Astrocyte (in vitro differentiated cells and primary cell): ENCODE data around the gene SMARCD2.

Experiments used
- EZH2 ChIP-seq: IDR thresholded peaks from 2 replicates; pipeline ENCODE4 v1.6.1; 2012; ENCODE audit warnings: mild to moderate bottlenecking, low read length, inconsistent platforms; ENCODE audit not compliant: insufficient read depth
- TF ChIP-seq, protein P1 (sequence below): IDR thresholded peaks from 2 replicates; pipeline ENCODE4 v1.5.1; 2011; ENCODE audit warnings: low read depth, mild to moderate bottlenecking, inconsistent platforms, low read length, moderate library complexity; ENCODE audit not compliant: insufficient read depth

GRCh38 chr17:63790057-63790456, 52.4 kb downstream of the SMARCD2 start:
- TF ChIP-seq, protein P1, sequence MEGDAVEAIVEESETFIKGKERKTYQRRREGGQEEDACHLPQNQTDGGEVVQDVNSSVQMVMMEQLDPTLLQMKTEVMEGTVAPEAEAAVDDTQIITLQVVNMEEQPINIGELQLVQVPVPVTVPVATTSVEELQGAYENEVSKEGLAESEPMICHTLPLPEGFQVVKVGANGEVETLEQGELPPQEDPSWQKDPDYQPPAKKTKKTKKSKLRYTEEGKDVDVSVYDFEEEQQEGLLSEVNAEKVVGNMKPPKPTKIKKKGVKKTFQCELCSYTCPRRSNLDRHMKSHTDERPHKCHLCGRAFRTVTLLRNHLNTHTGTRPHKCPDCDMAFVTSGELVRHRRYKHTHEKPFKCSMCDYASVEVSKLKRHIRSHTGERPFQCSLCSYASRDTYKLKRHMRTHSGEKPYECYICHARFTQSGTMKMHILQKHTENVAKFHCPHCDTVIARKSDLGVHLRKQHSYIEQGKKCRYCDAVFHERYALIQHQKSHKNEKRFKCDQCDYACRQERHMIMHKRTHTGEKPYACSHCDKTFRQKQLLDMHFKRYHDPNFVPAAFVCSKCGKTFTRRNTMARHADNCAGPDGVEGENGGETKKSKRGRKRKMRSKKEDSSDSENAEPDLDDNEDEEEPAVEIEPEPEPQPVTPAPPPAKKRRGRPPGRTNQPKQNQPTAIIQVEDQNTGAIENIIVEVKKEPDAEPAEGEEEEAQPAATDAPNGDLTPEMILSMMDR = no peak
- TF ChIP-seq EZH2 = no peak
